HG02884 (cell line): ENCODE data around the gene TSEN2.
"Not testable (repeated sequence)": the region's sequence is repeated elsewhere in the genome, so short reads cannot be mapped to it uniquely, and the experiment has no call there.

Experiments
- ATAC-seq: cut with Tn5 transposase; IDR thresholded peaks from one replicate; pipeline ENCODE4 v1.9.1; 2021; ENCODE audit warnings: mild to moderate bottlenecking, moderate library complexity; ENCODE audit not compliant: unreplicated experiment

The TSEN2 gene

DNA sequence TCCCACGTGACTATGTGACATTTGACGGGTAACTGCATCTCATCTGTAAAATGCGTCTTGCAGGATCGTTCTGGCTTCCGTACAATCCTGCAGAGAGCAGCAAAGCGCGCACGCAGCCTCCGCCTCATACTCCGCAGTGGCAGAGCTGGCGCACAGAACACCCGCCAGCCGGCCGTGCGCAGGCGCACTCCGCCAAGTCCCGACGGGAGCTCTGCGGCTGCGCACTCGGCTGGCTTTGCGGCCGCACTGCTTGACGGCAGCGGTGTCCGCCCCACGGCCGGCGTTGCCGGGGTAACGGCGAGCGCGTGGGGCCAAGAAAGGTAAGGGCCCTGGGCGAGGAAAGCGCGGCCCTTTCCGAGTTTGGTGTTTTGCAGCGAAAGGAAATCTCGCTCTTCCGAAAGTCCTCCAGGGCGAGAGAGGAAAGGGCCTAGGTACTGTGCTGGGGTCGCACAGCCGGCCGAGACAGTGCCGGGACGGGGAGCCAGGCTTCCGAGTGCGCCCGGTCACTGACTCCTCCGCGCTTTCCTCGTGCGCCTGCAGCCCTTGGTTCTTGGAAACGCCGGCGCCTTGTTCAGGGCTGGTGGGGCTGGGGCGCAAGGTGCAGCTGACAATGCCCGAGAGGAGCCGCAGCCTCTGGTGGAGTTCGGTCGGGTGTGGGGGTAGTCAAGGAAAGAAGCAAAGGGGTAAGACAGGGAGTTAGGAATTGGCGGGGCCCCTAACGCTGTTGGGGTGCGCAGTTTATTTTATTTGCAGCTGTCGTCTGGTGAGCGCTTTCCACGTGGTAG, at the start of gene TSEN2:
TSEN2 (plus strand) TSS at position 283 of the 785 bp plus-strand sequence. CDS start 5,321 bp downstream, outside the sequence.
- ATAC-seq: peak; percentile 90

DNA sequence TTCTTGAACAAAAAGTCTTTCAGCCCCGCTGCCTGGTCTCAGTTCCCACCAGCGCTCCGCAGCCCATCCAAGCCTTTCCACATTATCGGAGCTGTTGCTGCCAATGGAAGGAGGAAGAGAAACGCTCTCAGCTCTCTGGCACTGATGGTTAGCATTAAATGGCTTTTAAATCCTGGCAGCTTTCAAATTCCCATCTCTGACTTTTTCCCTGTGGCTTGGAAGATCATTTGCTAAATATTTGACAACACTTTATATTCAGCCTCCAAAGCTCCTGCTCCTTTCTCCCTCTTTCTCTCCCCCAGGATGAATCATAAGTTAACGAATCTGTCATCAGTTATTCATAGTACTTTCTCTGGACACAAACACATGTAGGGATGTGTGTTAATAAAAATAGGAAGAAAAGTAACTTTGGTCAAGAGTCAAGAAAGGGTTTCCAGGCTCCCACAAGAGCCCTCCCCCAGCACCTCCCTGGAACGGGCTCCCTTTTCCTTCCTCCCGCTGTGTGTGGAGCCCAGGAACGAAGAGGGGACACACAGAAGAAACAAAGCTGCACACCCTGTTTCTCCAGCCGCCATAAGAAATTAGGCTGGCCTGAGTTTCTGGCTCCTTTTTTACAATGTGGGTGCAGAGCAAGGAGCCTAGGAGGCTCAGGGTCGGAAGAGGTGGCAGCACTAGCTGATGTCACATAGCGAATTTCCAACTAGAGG, 47.6 kb upstream of the TSEN2 start:
- no peak for ATAC-seq

DNA sequence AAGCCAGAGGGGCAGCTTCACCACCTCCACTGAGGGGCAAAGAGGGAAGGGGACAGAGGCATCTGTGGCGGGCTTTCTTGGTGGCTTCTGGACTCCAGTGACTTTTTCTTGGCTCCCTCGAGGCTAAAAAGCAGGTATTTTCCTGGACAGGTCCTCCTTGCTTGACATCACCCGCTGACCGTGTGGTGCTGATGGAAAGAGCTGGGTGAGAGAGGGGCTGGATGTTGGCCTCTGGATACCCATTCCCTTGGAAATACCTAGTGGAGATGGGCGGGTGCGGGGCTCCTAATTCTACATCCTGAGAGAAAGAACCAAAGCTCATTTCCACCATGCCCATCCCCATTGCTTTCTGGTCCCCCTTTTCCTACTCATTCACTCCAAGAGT, 47.1 kb upstream of the TSEN2 start:
- no peak for ATAC-seq

DNA sequence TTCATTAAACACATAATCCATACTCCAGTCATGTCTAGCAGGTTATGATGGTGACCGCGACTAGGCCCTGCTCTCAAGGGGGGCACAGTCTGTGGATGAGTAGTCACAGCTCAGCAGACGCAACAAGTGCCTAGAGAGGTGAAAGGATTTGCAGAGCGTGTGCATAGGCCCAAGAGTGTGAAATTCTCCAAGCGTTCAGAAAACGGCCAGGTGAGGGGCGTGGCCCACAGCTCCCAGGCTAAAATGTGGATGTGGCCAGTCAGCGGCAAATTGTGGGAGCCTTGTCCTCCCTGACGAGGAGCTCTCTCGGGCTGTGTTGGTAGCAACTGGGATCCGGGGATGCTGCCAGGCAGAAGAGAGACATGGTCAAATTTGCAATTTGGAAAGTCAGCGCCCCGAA, 46.4 kb upstream of the TSEN2 start:
- ATAC-seq: no peak

DNA sequence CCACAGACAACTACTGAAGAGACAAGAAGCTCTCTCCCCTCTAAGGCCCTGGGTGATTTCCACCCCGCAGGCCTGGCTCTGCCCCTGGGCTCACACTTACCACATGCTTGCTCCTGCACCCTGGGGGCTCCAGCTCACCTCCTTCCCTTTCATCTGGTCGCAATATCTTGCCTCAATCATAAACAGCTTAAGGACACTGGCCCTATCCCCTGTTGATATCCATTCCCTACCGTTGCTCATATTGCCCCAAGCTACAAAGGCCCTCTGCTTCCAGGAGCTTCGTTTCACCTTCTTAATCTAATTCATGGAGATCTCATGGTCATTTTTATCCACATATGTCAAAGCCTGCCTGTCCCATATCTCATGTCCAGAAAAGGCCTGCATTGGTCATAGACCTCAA, 46.0 kb upstream of the TSEN2 start:
- ATAC-seq: no peak

DNA sequence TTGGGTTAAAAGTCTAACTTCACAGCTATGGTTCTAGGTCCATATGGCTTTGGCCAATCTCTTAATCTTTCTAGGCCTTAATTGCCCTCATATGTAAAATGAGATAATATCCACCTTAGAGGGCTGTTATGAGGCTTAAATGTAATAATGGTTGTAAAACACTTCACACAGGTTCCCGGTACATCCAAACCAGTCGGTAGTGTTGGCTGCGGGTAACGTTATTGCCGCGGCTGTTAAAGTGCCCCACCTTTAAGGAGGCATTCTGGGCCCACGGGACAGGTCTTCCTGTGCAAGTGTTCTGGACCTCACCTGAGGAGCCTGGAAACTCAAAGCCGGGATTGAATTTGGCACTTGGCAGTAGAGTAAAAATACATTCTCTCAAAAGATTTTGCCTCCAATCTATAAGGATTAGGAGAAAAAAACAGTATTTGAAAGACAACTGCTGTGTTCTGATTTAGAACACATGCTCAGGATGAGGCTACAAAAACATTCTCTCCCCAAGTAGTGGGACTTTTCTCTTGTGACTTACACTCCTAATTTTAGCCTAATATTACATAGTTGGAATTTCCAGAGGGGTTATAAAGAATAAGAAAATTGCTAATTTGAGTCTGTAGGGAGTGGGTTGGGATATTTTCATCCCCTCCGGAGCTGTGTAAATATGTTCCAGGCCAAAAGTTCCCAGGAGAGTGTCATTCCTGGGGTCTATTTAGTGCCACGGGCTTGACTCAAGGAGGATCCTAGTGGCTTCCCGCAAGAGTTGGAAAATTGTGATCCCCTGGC, 44.9 kb upstream of the TSEN2 start:
- no peak for ATAC-seq

DNA sequence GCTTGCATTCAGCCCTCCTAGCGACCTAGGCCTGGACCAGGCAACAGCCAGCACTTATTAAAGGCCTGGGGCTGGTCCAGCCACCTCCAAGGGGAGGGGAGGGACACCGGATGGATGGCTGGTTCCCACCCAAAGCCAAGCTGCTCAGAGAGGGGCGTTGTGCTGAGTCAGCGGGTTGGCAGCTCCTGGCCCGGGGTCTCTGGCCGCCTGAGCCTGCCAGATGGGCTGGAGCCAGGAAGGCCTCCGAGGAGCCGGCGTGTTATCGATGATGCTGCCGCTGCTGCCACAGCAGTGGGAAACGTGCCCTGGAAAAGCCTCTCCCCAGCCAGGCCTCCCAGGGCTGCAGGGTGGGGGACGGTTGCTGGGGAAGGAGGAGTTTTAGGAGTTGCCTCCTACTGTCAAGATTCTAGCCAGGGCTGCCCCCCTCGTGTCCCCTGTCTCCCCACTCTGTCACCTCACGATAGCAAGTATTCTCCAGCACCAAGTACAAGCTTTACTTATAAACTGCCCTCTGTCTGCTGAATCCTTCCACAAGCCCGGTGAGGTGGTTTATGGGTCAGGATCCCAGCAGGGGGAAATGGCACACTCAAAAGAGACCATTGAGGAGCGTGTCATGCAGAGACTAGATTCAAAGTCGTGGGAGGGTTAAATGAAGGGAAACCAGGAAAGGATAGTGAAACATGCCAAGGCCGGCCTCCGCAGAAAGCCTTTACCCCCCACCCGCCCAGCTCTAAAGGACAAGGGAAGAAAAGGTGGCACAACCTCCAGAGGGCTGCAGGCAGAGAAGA, 43.2 kb upstream of the TSEN2 start:
- ATAC-seq: no peak

DNA sequence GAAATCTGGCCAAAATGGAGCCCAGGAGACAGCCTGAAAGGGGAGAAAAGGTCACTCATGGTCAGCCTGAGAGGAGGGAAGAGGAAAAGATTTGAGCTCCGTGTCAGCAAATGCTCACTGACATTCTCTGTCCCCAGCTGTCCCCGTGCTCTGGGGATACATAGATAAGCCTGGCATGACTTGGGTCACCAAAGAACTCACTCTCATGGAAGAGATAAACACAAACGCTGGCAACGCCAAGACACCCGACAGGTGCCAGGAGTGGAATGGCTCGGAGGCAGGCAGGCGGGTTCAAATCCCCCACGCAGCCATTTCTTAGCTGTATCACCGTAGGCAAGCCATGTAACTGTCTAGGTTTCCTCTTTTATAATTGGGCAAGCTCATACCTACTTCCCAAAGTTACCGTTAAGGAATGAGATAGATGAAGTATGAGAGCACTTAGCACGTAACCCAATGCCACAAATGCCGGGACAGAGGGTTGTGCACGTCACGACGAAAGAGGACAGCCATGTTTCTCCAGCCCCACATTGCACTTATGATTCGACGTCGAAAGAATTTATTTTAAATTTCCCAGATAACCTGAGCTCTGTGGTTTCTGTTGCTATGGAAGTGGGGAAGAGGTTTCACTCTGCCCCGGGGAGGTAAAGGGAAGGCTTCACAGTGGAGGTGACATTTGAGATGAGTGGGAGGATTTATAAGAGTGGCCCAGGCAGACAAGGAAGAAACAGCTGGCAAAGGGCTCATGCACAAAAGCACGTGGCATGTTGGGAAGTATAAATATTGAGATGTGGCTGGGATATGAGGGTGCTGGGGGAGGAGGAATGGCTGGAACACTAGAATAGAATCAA, 41.4 kb upstream of the TSEN2 start:
- ATAC-seq: no peak

DNA sequence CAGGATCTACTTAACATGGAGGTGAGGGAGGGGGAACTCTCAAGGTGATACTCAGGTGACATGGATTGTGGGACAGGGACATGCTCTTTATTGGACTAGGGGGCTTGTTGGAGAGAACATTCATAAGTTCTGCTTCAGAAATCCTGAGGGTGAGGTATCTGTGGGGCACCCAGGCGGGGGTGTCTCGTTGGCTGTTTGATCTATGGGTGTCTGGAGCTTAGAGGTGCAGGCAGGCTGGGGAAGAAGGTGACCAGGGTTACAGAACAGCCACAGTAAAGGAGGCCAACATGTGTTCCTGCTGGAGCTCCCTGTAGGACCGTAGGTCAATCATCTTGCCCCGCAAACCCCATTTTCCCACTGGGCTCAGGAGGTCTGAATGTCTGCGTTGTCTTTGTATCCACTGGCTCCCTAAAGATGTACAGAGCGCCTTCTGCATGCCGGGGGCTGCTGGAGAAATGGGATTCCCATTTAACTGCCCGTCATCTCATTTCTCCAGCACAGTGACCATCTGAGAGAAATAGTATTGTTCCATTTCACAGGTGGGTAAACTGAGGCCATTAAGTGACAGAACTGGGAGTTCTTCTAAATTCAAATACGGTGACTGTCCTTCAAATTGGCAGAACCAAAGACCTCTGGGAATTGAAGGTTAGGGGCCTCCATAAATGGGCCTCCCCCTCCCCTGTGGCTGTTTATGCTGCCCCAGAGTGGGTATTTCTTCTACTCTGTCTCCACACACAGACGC, 40.3 kb upstream of the TSEN2 start:
- ATAC-seq: no peak

DNA sequence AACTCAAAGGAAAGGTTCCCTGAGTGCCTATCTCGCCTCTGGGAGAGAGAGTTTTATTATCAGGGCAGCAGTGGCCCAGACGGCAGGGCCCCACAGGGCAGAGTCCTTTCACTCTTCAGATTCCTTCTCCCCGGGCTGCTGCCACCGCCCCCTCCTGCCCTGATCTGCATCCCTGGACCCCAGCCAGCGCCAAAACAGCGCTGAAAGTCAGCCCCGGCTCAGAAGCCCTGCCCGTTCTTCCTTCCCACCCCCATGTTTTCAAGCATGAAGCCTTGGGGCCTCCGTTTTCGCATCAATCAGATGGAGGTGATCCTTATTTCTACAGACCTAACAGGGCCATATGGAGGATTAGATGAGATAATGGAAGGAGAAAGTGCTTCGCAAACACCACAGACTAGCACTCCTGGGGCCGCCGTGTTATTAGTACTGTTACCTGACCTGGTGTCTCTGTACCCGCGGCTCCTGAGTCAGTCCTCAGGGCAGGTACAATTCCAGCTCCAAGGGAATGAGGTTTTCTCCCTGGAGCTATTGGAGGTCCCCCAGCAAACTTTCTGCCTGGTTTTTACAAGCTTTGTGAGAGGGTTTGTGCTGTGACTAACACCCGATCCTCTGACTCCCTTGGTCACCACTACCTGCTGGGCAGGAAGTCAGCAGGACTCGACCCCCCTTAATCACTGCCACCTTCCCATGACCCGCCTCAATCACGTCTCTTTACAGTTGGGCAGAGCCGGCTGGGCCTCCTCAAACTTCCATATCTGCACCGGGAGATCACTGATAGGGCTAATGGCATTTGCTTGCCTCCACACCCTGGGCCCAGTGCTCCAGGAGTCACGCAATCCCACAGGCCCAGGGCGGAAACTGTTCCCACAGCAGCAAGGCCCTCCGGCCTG, 39.5 kb upstream of the TSEN2 start:
- ATAC-seq: no peak

DNA sequence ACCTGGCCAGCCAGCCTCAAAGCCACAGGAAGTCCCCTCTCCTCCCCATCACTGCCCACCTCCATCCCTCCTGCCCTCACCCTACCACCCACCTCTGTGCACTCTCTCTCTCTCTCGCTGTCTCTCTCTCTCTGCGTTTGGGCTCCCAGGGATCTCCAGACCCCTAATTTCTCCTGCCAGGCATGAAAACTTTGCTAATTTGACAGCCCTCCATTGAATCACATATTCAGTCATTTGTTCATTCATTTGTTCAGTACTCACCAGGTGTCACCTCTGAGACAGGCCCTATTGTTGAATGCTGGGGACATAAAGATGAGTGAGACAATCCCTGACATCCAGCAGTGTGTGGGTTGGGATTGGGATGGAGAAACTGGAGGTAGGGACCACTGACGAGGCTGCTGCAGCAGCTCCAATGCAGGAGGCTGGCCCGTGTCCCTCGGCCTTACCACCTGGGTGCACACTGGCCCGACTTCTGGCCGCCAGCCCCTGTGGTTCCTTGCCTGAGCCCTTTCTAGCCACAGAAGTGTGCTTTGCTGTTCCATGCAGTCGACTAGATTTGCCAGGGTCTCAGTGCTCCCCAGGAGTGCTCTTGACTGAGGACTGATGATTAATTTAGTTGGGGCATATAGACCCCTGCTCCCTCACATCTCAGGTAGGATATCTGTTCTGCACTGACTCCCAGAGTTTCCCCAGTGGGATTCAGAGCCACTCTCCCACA, 38.6 kb upstream of the TSEN2 start:
- no peak for ATAC-seq

DNA sequence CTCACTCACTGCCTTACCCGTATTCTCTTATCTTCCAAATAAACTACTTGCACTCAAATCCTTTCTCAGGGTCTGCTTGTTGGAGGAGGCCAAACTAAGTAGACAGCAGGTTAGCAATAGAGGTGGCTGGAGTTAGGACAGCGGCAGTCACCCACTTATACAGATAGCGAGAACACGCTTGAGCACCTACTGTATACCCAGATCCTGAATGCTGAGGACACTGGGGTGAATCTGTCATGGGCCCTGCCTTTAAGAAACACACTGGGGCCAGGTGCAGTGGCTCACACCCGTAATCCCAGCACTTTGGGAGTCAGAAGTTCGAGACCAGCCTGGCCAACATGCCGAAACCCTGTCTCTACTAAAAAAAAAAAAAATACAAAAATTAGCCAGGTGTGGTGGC, 38.0 kb upstream of the TSEN2 start:
- ATAC-seq: no peak

DNA sequence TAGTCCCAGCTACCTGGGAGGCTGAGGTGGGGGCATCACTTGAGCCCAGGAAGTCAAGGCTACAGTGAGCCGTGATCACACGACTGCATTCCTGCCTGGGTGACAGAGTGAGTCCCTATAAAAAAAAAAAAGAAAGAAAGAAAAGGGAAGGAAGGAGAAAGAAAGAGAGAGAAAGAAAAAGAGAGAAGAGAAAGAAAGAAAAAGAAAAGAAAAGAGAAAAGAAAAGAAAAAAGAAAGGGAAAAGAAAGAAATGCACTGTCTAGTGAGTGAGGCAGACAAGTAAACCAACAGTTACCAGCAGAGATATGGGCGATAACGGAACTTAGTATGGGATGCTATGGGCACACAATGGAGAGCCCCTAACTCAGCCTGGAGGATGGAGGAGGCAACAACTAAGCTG, 37.2 kb upstream of the TSEN2 start:
- ATAC-seq: no peak

DNA sequence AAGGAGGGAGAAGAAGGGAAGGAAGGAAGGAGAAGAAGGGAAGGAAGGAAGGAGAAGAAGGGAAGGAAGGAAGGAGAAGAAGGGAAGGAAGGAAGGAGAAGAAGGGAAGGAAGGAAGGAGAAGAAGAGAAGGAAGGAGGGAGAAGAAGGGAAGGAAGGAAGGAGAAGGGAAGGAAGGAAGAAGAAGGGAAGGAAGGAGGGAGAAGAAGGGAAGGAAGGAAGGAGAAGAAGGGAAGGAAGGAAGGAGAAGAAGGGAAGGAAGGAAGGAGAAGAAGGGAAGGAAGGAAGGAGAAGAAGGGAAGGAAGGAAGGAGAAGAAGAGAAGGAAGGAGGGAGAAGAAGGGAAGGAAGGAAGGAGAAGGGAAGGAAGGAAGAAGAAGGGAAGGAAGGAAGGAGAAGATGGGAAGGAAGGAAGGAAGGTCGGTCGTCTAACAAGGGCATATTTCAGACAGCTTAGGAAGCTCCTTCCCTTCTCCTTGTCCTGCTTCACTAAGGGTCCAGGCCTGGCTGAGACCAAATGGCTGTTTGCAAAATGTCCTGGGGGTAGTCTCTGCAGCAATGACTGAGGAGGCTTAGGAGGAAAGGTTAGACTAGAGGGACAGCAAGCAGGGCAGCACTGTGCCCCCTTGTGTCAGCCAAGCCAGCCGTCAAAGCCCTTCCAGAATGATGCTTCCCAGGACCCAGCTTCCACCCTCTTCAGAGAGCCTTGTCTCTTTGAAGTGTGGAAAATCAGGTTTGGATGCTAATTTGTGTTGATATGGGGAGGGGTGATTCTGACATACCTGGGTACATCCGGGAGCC, 35.7 kb upstream of the TSEN2 start:
- ATAC-seq: not testable (repeated sequence)

DNA sequence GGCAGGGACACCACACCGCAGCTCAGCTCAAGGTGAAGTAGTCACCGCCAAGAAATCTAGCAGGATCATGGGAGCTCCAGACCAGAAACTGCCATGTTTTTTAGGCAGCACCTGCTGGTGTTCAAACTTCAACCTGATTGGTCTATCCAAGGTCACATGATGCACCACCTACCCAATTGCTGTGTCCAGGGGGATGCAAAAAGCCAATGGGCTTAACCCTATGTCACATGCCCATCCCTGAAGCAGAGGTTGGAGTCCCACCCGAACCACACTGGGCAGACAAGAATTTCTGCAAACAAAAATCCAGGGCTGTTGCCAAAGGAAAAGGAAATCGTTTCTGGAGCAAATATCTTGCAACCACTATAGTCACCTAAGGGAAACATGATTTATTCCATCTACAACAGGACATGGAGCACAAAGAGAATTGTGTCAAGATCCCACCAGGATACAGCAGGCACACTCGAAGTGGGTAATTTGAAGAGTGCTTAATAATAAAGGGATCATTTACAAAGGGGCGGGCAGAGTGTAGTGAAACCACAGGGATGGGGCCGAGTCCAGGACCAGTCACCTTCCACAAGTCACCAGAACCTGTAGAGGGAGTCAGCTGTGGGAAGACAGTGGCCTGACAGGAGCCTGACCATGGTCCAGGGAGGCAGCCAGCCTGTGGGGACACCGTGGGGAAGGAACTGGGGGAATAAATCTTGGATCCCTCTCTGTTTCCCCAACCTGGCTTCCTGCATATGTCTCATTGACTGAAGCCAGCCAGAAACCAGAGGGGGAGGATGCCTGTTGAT, 34.2 kb upstream of the TSEN2 start:
- ATAC-seq: no peak

DNA sequence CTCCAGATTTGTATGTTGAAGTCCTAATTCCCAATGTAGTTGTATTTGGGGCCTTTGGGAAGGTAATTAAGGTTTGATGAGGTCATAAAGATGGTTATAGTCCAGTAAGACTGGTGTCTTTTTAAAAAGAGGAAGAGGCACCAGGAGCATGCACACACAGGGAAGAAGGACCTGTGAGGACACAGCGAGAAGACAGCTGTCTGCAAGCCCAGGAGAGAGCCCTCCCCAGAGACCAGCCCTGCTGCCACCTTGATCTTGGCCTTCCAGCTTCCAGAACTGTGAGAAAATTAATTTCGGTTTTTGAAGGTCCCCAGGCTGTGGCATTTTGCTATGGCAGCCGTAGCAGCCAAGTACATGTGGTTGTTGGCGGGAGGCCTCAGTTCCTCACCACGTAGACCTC, 32.8 kb upstream of the TSEN2 start:
- ATAC-seq: no peak
